ENCODE results near the gene ANXA9.

The ANXA9 gene

GRCh38 chr1:150985179-150985825 is 3.2 kb downstream of the ANXA9 start:
- TF ChIP-seq REST (IDR thresholded peaks at IDR 0.05; ENCODE audit: insufficient read depth in 1 of 2, low read depth in 2 of 2, low read length in 2 of 2), result no peak
- no peak for TF ChIP-seq POLR2AphosphoS5 (IDR thresholded peaks at IDR 0.05; ENCODE audit: low read depth, low read length)
- TF ChIP-seq SIN3A (IDR thresholded peaks at IDR 0.05; ENCODE audit: borderline replicate concordance, insufficient read depth, low read length), result no peak
- no peak for TF ChIP-seq FOXP2 (optimal IDR thresholded peaks at IDR 0.05; ENCODE audit: borderline replicate concordance, extremely low read depth, extremely low read length, insufficient read depth)
- no peak for TF ChIP-seq TAF1 (IDR thresholded peaks at IDR 0.05; ENCODE audit: borderline replicate concordance, insufficient read depth, low read length)

- TF ChIP-seq SIN3A (IDR thresholded peaks at IDR 0.05; ENCODE audit: borderline replicate concordance, insufficient read depth, low read length) (no peak), TAF1 (IDR thresholded peaks at IDR 0.05; ENCODE audit: borderline replicate concordance, insufficient read depth, low read length) (no peak), POLR2AphosphoS5 (IDR thresholded peaks at IDR 0.05; ENCODE audit: low read depth, low read length) (no peak), REST (IDR thresholded peaks at IDR 0.05; ENCODE audit: insufficient read depth in 1 of 2, low read depth in 2 of 2, low read length in 2 of 2) (no peak), FOXP2 (optimal IDR thresholded peaks at IDR 0.05; ENCODE audit: borderline replicate concordance, extremely low read depth, extremely low read length, insufficient read depth) (no peak)
Measured at GRCh38 chr1:150987924-150988323, 5.8 kb downstream of the ANXA9 start.

GRCh38 chr1:150992626-150993025 is 10.5 kb downstream of the ANXA9 start:
- TF ChIP-seq REST (IDR thresholded peaks at IDR 0.05; ENCODE audit: insufficient read depth in 1 of 2, low read depth in 2 of 2, low read length in 2 of 2) (no peak), SIN3A (IDR thresholded peaks at IDR 0.05; ENCODE audit: borderline replicate concordance, insufficient read depth, low read length) (no peak), TAF1 (IDR thresholded peaks at IDR 0.05; ENCODE audit: borderline replicate concordance, insufficient read depth, low read length) (no peak), FOXP2 (optimal IDR thresholded peaks at IDR 0.05; ENCODE audit: borderline replicate concordance, extremely low read depth, extremely low read length, insufficient read depth) (no peak), POLR2AphosphoS5 (IDR thresholded peaks at IDR 0.05; ENCODE audit: low read depth, low read length) (no peak)

GRCh38 chr1:150994248-150994647 is 12.2 kb downstream of the ANXA9 start:
- TF ChIP-seq FOXP2 (optimal IDR thresholded peaks at IDR 0.05; ENCODE audit: borderline replicate concordance, extremely low read depth, extremely low read length, insufficient read depth) (no peak), POLR2AphosphoS5 (IDR thresholded peaks at IDR 0.05; ENCODE audit: low read depth, low read length) (no peak), TAF1 (IDR thresholded peaks at IDR 0.05; ENCODE audit: borderline replicate concordance, insufficient read depth, low read length) (no peak), SIN3A (IDR thresholded peaks at IDR 0.05; ENCODE audit: borderline replicate concordance, insufficient read depth, low read length) (no peak)

GRCh38 chr1:150995460-150995859 is 13.4 kb downstream of the ANXA9 start:
- TF ChIP-seq FOXP2 (optimal IDR thresholded peaks at IDR 0.05; ENCODE audit: borderline replicate concordance, extremely low read depth, extremely low read length, insufficient read depth) (no peak), SIN3A (IDR thresholded peaks at IDR 0.05; ENCODE audit: borderline replicate concordance, insufficient read depth, low read length) (no peak), REST (IDR thresholded peaks at IDR 0.05; ENCODE audit: insufficient read depth in 1 of 2, low read depth in 2 of 2, low read length in 2 of 2) (no peak), TAF1 (IDR thresholded peaks at IDR 0.05; ENCODE audit: borderline replicate concordance, insufficient read depth, low read length) (no peak), POLR2AphosphoS5 (IDR thresholded peaks at IDR 0.05; ENCODE audit: low read depth, low read length) (no peak)

All from PFSK-1 (cell line).